B cell (primary cell): ENCODE results near the gene SLC25A29. TPM values are rescaled to one million over a fixed set of nuclear protein-coding genes. Genes with fewer than 3 reads are reported as not detected.

Source experiments
- ATAC-seq: fragments of 200-7000 bp; cut with Tn5 transposase; one replicate; pipeline ENCODE4 v1.10.0; 2021; ENCODE audit warnings: low read depth, mild to moderate bottlenecking, moderate number of reproducible peaks, moderate library complexity
- CTCF ChIA-PET: fragments of 350-600 bp; sonication (Branson Sonifier 250); formaldehyde crosslinking; loops from one replicate; lab custom pipeline; 2021; ENCODE audit warnings: antibody characterized with exemption, inconsistent platforms; lab: Charles Lee
- POLR2A ChIA-PET: fragments of 350-600 bp; sonication (Branson Sonifier 250); formaldehyde crosslinking; loops from one replicate; lab custom pipeline; 2021; ENCODE audit warnings: antibody characterized with exemption; lab: Charles Lee
- DNase-seq: peaks from one replicate; pipeline ENCODE4 v3.0.0; 2013
- H2AFZ ChIP-seq: 2 replicates; pipeline ENCODE4 v1.6.1; 2012; ENCODE audit warnings: mild to moderate bottlenecking, low read depth, low read length; ENCODE audit not compliant: insufficient read depth, poor library complexity, severe bottlenecking
- H3K27ac ChIP-seq, 2 donors: 1 replicate in 1 of 2; 2 replicates in 1 of 2; pipeline ENCODE4 v1.5.1; 2012 to 2013; ENCODE audit warnings: low read length in 2 of 2, mild to moderate bottlenecking in 2 of 2, moderate library complexity in 1 of 2
- H3K27me3 ChIP-seq, 4 experiments: fragments of 200-600 bp in 1 of 4; sonication (generic) in 1 of 4; replicated peaks in 1 of 4; 1 replicate in 2 of 4; 2 replicates in 2 of 4; pipeline versions ENCODE4 v1.6.1 to v1.7.0; 2013 to 2016; ENCODE audit warnings: low read length in 3 of 4, mild to moderate bottlenecking in 2 of 4, mixed read lengths in 1 of 4, moderate library complexity in 1 of 4; ENCODE audit not compliant: insufficient read depth in 4 of 4, control insufficient read depth in 3 of 4; ENCODE audit errors: control extremely low read depth in 1 of 4
- H3K36me3 ChIP-seq, 2 experiments: replicated peaks in 1 of 2; 1 replicate in 1 of 2; 2 replicates in 1 of 2; pipeline versions ENCODE4 v1.6.1 to v1.7.1; 2013; ENCODE audit warnings: low read length in 1 of 2; ENCODE audit not compliant: insufficient read depth in 2 of 2, control insufficient read depth in 1 of 2; ENCODE audit errors: control extremely low read depth in 1 of 2, extremely low read depth in 1 of 2
- H3K4me1 ChIP-seq, 2 donors: fragments of 200-600 bp in 1 of 2; sonication (generic) in 1 of 2; 1 replicate in 1 of 2; 2 replicates in 1 of 2; pipeline versions ENCODE4 v1.5.1 to v1.6.1; 2013 to 2017; ENCODE audit warnings: low read length in 2 of 2; ENCODE audit not compliant: control insufficient read depth in 2 of 2, insufficient read depth in 2 of 2
- H3K4me2 ChIP-seq: replicated peaks from 2 replicates; pipeline ENCODE3; 2012; ENCODE audit warnings: mild to moderate bottlenecking, low read depth, low read length; ENCODE audit not compliant: poor library complexity, severe bottlenecking
- H3K4me3 ChIP-seq, 5 experiments: fragments of 200-600 bp in 1 of 5; sonication (generic) in 1 of 5; 1 replicate in 3 of 5; 2 replicates in 2 of 5; pipeline versions ENCODE4 v1.5.1 to v1.7.0; 2011 to 2016; ENCODE audit warnings: low read length in 4 of 5, mild to moderate bottlenecking in 4 of 5, low read depth in 2 of 5, control low read depth in 1 of 5, moderate library complexity in 1 of 5; ENCODE audit not compliant: insufficient read depth in 1 of 5; ENCODE audit errors: control extremely low read depth in 1 of 5, extremely low read depth in 1 of 5
- H3K79me2 ChIP-seq: fragments of 200-600 bp; sonication (generic); one replicate; pipeline ENCODE4 v1.6.0; 2016; ENCODE audit warnings: low read length; ENCODE audit not compliant: control insufficient read depth, insufficient read depth
- H3K9ac ChIP-seq: fragments of 200-600 bp; sonication (generic); 2 replicates; pipeline ENCODE4 v1.6.1; 2017; ENCODE audit warnings: mild to moderate bottlenecking, low read length, moderate library complexity
- H3K9me3 ChIP-seq, 3 donors: one replicate each; pipeline versions ENCODE4 v1.6.1 to v1.7.1; 2013; ENCODE audit warnings: low read length in 2 of 3; ENCODE audit not compliant: control insufficient read depth in 2 of 3, insufficient read depth in 1 of 3; ENCODE audit errors: control extremely low read depth in 1 of 3
- H4K20me1 ChIP-seq: 2 replicates; pipeline ENCODE4 v1.6.0; 2012; ENCODE audit warnings: mild to moderate bottlenecking, low read length; ENCODE audit not compliant: insufficient read depth, control insufficient read depth, poor library complexity, severe bottlenecking
- H3K27ac Mint-ChIP-seq: one replicate; pipeline ENCODE4 v1.8.0; 2021; ENCODE audit warnings: mixed read lengths
- H3K27me3 Mint-ChIP-seq: one replicate; pipeline ENCODE4 v1.8.0; 2021; ENCODE audit warnings: mixed read lengths
- H3K4me1 Mint-ChIP-seq: one replicate; pipeline ENCODE4 v1.8.0; 2021; ENCODE audit warnings: mixed read lengths
- H3K4me3 Mint-ChIP-seq: one replicate; pipeline ENCODE4 v1.8.0; 2021; ENCODE audit warnings: mixed read lengths
- H3K9me3 Mint-ChIP-seq: one replicate; pipeline ENCODE4 v1.8.0; 2022; ENCODE audit warnings: mixed read lengths; ENCODE audit not compliant: insufficient read depth
- CTCF ChIP-seq: fragments of 200-600 bp; IDR thresholded peaks from one replicate; pipeline ENCODE4 v1.8.0; 2022; ENCODE audit warnings: antibody characterized with exemption, mild to moderate bottlenecking
- EZH2 ChIP-seq: IDR thresholded peaks from 2 replicates; pipeline ENCODE4 v1.6.1; 2012; ENCODE audit warnings: borderline replicate concordance, low read depth, mild to moderate bottlenecking, moderate library complexity, low read length; ENCODE audit not compliant: insufficient read depth, poor library complexity, severe bottlenecking
- WGBS: methylation state at CpG from one replicate; pipeline ENCODE4 v1.1.5; 2013; ENCODE audit warnings: missing lambda C conversion rate; ENCODE audit not compliant: insufficient coverage; 5-methylcytosine and 5-hydroxymethylcytosine counted together
- intact Hi-C: fragments of 100-400 bp; cut with micrococcal nuclease; formaldehyde crosslinking; loops from one replicate; pipeline ENCODE4 v1.10.0; 2022
- polyA plus RNA-seq: library from polyadenylated mRNA; depleted of rRNA; stranded (reverse); fragments of >200 nt; gene quantifications from 2 replicates; pipeline ENCODE4 v1.2.3, GENCODE V29; 2012
- total RNA-seq, 2 donors: library from RNA; stranded (reverse); fragments of 120-200 nt in 1 of 2; gene quantifications; 1 replicate in 1 of 2; 2 replicates in 1 of 2; pipeline versions ENCODE4 v1.2.3 to v1.2.4, GENCODE V29; 2013 to 2022

The SLC25A29 gene
- total and polyA plus RNA-seq, 2 donors (not counting 1 experiment from before 2014, with no cell fraction given), result 15.1 to 99.9 TPM

DNA sequence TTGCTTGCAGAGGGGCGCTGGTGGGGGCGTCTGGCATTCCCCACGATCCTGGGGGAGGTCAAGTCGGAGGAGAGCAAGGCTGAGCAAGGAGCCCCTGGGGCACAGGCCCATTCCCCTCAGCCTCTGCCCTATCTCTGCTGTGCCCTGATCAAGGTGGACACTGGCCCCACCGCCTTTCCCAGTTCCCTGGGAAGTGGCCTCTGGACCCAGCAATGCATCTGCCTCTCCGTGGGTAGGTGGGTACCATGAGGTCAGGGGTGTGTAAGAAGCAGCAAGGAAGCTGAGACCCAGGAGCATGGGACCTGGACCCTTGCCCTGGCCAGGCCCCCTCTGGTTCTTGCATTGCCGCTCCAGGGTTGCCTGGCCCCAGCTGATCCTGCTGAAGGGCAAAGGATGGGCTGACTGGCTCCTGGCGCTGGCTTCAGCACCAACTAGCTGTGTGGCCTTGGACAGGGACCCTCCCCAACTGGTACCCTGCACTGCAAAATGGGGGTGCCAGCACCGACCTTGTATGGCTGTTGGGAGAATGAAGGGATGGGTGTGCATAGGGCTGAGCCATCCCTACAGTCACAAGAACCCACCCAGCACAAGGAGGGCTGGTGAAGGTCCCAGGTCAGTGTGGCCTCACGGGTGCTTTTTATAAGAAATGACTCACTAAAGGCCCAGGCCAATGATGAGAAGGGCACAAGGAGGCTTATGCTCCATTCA lies 19.6 kb downstream of the SLC25A29 start:
- no peak for TF ChIP-seq EZH2
- no peak for TF ChIP-seq CTCF
- WGBS, result 100% methylated on average over 5 of the region's 10 CpGs
- no peak overlapping the region for H3K9ac ChIP-seq

DNA sequence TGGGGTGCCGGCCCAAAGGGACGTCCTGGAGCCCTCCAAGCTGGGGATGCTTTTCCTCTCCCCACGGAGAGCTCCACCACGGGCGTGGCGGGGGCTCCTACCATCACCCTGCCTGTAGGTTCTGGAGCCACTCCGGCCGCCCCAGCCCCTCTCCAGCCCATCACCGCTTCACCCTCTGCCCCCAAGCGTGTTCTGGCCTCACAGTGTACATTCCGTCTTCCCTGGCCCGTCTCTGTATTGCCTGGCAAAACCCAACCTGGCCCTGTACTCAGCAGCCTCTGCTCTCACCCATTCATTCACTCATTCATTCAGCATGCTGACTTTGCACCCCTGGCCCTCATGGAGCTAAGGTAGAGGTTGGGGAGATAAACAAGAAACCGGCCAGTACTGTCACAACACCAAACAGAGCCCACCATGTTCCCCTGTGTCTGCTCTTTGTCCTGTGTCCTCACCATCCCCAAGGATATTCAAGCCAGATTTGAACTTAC lies 20.3 kb downstream of the SLC25A29 start:
- H3K9me3 Mint-ChIP-seq, result no peaks in the 10 kb centered on the region
- no peaks in the 10 kb centered on the region for H3K27me3 Mint-ChIP-seq
- ATAC-seq (no peak), DNase-seq (no peak)
- H3K4me3 ChIP-seq, result peak overlapping the region in 4 of 5 experiments; percentile 74 to 89 (median 82)
- no peaks in the 10 kb centered on the region for H3K27me3 ChIP-seq
- TF ChIP-seq EZH2 (no peak), CTCF (peak; percentile 7)
- H3K9ac ChIP-seq, result peak overlapping the region; percentile 87
- H3K4me3 Mint-ChIP-seq, result peak overlapping the region; percentile 84
- H3K4me1 Mint-ChIP-seq, result peaks cover 13% of the 10 kb centered on the region
- peaks cover 12% of the 10 kb centered on the region in 2 donors for H3K4me1 ChIP-seq
- peak overlapping the region in 1 of 2 donors; percentile 90 for H3K27ac ChIP-seq
- H3K4me2 ChIP-seq, result peak overlapping the region; percentile 98
- peak overlapping the region; percentile 86 for H2AFZ ChIP-seq
- CTCF ChIA-PET, result interaction anchor here (0.7 to 5.9 kb wide), 21 partner anchors 10 to 303 kb away, joined by 3 to 52 read pairs (median 4); partner anchors contain the start of gene WDR25
- peaks cover 5% of the 10 kb centered on the region for H4K20me1 ChIP-seq
- H3K79me2 ChIP-seq, result peaks cover 17% of the 10 kb centered on the region
- 48% methylated on average over 10 of the region's 13 CpGs for WGBS
- intact Hi-C loops, result loop anchor here (1.0 to 2.0 kb wide), 7 partner anchors 11 to 93 kb away; partner anchors contain the start of gene WDR25
- H3K27ac Mint-ChIP-seq, result peak overlapping the region; percentile 79
- POLR2A ChIA-PET, result interaction anchor here (1.0 to 1.2 kb wide), 3 partner anchors 11 to 30 kb away, joined by 3 read pairs; no protein-coding TSS in a partner anchor
- peaks cover 0 to 11% of the 10 kb centered on the region in 2 experiments for H3K36me3 ChIP-seq
- no peaks in the 10 kb centered on the region for H3K9me3 ChIP-seq

More for the DNA sequence above, 19.6 kb downstream of the SLC25A29 start:
- Histone ChIP-seq H3K4me3 (no peak overlapping the region), H2AFZ (no peak overlapping the region), H4K20me1 (peaks cover 5% of the 10 kb centered on the region), H3K36me3 (peaks cover 0 to 4% of the 10 kb centered on the region in 2 experiments), H3K27ac (no peak overlapping the region), H3K27me3 (no peaks in the 10 kb centered on the region), H3K9me3 (no peaks in the 10 kb centered on the region), H3K4me1 (peaks cover 12% of the 10 kb centered on the region in 2 donors), H3K79me2 (peaks cover 17% of the 10 kb centered on the region), H3K4me2 (no peak overlapping the region)
- Mint-ChIP-seq H3K27ac (no peak overlapping the region), H3K4me1 (peaks cover 13% of the 10 kb centered on the region), H3K27me3 (no peaks in the 10 kb centered on the region), H3K9me3 (no peaks in the 10 kb centered on the region), H3K4me3 (peak overlapping the region; percentile 84)
- DNase-seq (no peak), ATAC-seq (no peak)
- ChIA-PET POLR2A (no interaction called here), CTCF (interaction anchor here (0.8 to 5.9 kb wide), 13 partner anchors 10 to 303 kb away, joined by 3 to 52 read pairs (median 4); partner anchors contain the start of gene WDR25)
- intact Hi-C loops, result no loop called here
